H9 (cell line): Measurements from ENCODE around the gene DBNL. TPM values are rescaled to one million over a fixed set of nuclear protein-coding genes. Genes with fewer than 3 reads are reported as not detected.

Experiments
- DNase-seq: peaks from one replicate; pipeline ENCODE4 v3.0.0-alpha.2; 2017
- H2AFZ ChIP-seq: one replicate; pipeline ENCODE4 v1.6.1; 2013; ENCODE audit warnings: mild to moderate bottlenecking, low read length, control low read depth, moderate library complexity
- H2AK5ac ChIP-seq: 2 replicates; pipeline ENCODE4 v1.6.1; 2013; ENCODE audit warnings: low read length, control low read depth, mixed read lengths; ENCODE audit not compliant: insufficient read length
- H2BK120ac ChIP-seq: one replicate; pipeline ENCODE4 v1.6.1; 2013; ENCODE audit warnings: low read depth, mild to moderate bottlenecking, low read length, control low read depth, inconsistent platforms; ENCODE audit not compliant: poor library complexity, severe bottlenecking
- H2BK12ac ChIP-seq: 2 replicates; pipeline ENCODE4 v1.6.1; 2013; ENCODE audit warnings: low read length, control low read depth, mixed read lengths, low read depth; ENCODE audit not compliant: insufficient read length
- H2BK15ac ChIP-seq: 2 replicates; pipeline ENCODE4 v1.6.1; 2013; ENCODE audit warnings: low read depth, low read length, control low read depth
- H2BK20ac ChIP-seq: one replicate; pipeline ENCODE4 v1.6.1; 2013; ENCODE audit warnings: low read depth, mild to moderate bottlenecking, low read length, control low read depth, inconsistent platforms; ENCODE audit not compliant: poor library complexity, severe bottlenecking
- H2BK5ac ChIP-seq: 2 replicates; pipeline ENCODE4 v1.6.1; 2013; ENCODE audit warnings: low read length, control low read depth, mixed read lengths; ENCODE audit not compliant: insufficient read length
- H3K14ac ChIP-seq: 2 replicates; pipeline ENCODE4 v1.6.1; 2013; ENCODE audit warnings: low read length, control low read depth; ENCODE audit not compliant: insufficient read depth
- H3K18ac ChIP-seq: 2 replicates; pipeline ENCODE4 v1.6.1; 2013; ENCODE audit warnings: low read depth, mild to moderate bottlenecking, mixed read lengths, low read length, control low read depth; ENCODE audit not compliant: insufficient read length
- H3K23ac ChIP-seq: 2 replicates; pipeline ENCODE4 v1.6.1; 2013; ENCODE audit warnings: low read length, control low read depth, mixed read lengths, low read depth; ENCODE audit not compliant: insufficient read length
- H3K23me2 ChIP-seq: 2 replicates; pipeline ENCODE4 v1.6.1; 2013; ENCODE audit warnings: low read depth, mild to moderate bottlenecking, mixed read lengths, low read length, control low read depth; ENCODE audit not compliant: insufficient read length, poor library complexity, severe bottlenecking
- H3K27ac ChIP-seq: 2 replicates; pipeline ENCODE4 v1.5.1; 2013; ENCODE audit warnings: low read length, control low read depth, mixed read lengths, low read depth; ENCODE audit not compliant: insufficient read length
- H3K27me3 ChIP-seq: 2 replicates; pipeline ENCODE4 v1.6.1; 2013; ENCODE audit warnings: low read length, control low read depth, inconsistent platforms; ENCODE audit not compliant: insufficient read depth
- H3K4ac ChIP-seq: 2 replicates; pipeline ENCODE4 v1.6.1; 2013; ENCODE audit warnings: low read depth, mild to moderate bottlenecking, control low read depth, inconsistent platforms, low read length, moderate library complexity
- H3K4me1 ChIP-seq: 2 replicates; pipeline ENCODE4 v1.6.1; 2013; ENCODE audit warnings: low read length, control low read depth, inconsistent platforms; ENCODE audit not compliant: insufficient read depth
- H3K4me2 ChIP-seq: 2 replicates; pipeline ENCODE4 v1.6.1; 2013; ENCODE audit warnings: low read length, control low read depth, mixed read lengths; ENCODE audit not compliant: insufficient read length, insufficient read depth
- H3K56ac ChIP-seq: 2 replicates; pipeline ENCODE4 v1.6.1; 2013; ENCODE audit warnings: low read depth, mild to moderate bottlenecking, mixed read lengths, low read length, control low read depth; ENCODE audit not compliant: insufficient read length
- H3K79me1 ChIP-seq: 2 replicates; pipeline ENCODE4 v1.6.1; 2013; ENCODE audit warnings: low read depth, mild to moderate bottlenecking, moderate library complexity, low read length, control low read depth, inconsistent platforms; ENCODE audit not compliant: insufficient read depth, poor library complexity, severe bottlenecking
- H3K79me2 ChIP-seq: 2 replicates; pipeline ENCODE4 v1.6.1; 2013; ENCODE audit warnings: low read length, control low read depth, inconsistent platforms; ENCODE audit not compliant: insufficient read depth
- H3K9ac ChIP-seq: 2 replicates; pipeline ENCODE4 v1.6.1; 2013; ENCODE audit warnings: low read length, control low read depth, mixed read lengths; ENCODE audit not compliant: insufficient read length; ENCODE audit errors: extremely low read depth
- H3K9me3 ChIP-seq: one replicate; pipeline ENCODE4 v1.6.1; 2013; ENCODE audit warnings: low read depth, low read length, inconsistent platforms; ENCODE audit not compliant: control insufficient read depth
- H3T11ph ChIP-seq: one replicate; pipeline ENCODE4 v1.6.1; 2013; ENCODE audit warnings: mild to moderate bottlenecking, low read length, control low read depth, inconsistent platforms
- H4K20me1 ChIP-seq: one replicate; pipeline ENCODE4 v1.6.1; 2013; ENCODE audit not compliant: control insufficient read depth, insufficient read length, insufficient read depth
- H4K5ac ChIP-seq: 2 replicates; pipeline ENCODE4 v1.6.1; 2013; ENCODE audit warnings: low read depth, mild to moderate bottlenecking, mixed read lengths, low read length, control low read depth; ENCODE audit not compliant: insufficient read length
- H4K8ac ChIP-seq: replicated peaks from 2 replicates; pipeline ENCODE4 v1.6.1; 2013; ENCODE audit warnings: low read length, control low read depth, mixed read lengths, low read depth; ENCODE audit not compliant: insufficient read length
- H4K91ac ChIP-seq: 2 replicates; pipeline ENCODE4 v1.6.1; 2013; ENCODE audit warnings: low read depth, mild to moderate bottlenecking, moderate library complexity, mixed read lengths, low read length, control low read depth; ENCODE audit not compliant: insufficient read length
- H3K27ac Mint-ChIP-seq, 3 experiments: 2 replicates in 2 of 3; 3 replicates in 1 of 3; pipeline ENCODE4 v1.8.0; 2020 to 2021; ENCODE audit warnings: mixed read lengths in 3 of 3, mild to moderate bottlenecking in 1 of 3, moderate library complexity in 1 of 3
- H3K27me3 Mint-ChIP-seq: 2 replicates; pipeline ENCODE4 v1.8.0; 2021; ENCODE audit warnings: low read depth, mild to moderate bottlenecking, moderate library complexity, mixed read lengths
- H3K36me3 Mint-ChIP-seq, 3 experiments: 2 replicates in 2 of 3; 3 replicates in 1 of 3; pipeline ENCODE4 v1.8.0; 2020 to 2021; ENCODE audit warnings: low read depth in 3 of 3, mixed read lengths in 3 of 3; ENCODE audit not compliant: insufficient read depth in 1 of 3
- H3K4me1 Mint-ChIP-seq, 2 experiments: 2 replicates each; pipeline ENCODE4 v1.8.0; 2020; ENCODE audit warnings: mixed read lengths in 2 of 2
- H3K4me3 Mint-ChIP-seq, 2 experiments: 2 replicates in 1 of 2; 3 replicates in 1 of 2; pipeline ENCODE4 v1.8.0; 2020 to 2021; ENCODE audit warnings: mild to moderate bottlenecking in 2 of 2, mixed read lengths in 2 of 2, moderate library complexity in 1 of 2
- H3K9me3 Mint-ChIP-seq, 2 experiments: 2 replicates in 1 of 2; 3 replicates in 1 of 2; pipeline ENCODE4 v1.8.0; 2020; ENCODE audit warnings: mild to moderate bottlenecking in 2 of 2, mixed read lengths in 2 of 2, moderate library complexity in 1 of 2
- CTCF ChIP-seq: fragments of 200-600 bp; sonication (generic); conservative IDR thresholded peaks from 3 replicates; pipeline ENCODE4 v1.8.0; 2021; ENCODE audit warnings: antibody characterized with exemption, mild to moderate bottlenecking
- WGBS: extraction: QIAGEN DNeasy Blood & Tissue Kit; methylation state at CpG from one replicate; pipeline ENCODE4 v1.1.7; 2013; ENCODE audit warnings: missing lambda C conversion rate, low lambda C conversion rate, mixed read lengths; ENCODE audit not compliant: insufficient read length; ENCODE audit errors: extremely low coverage; 5-methylcytosine and 5-hydroxymethylcytosine counted together
- total RNA-seq: library from RNA; stranded (reverse); gene quantifications from 2 replicates; pipeline ENCODE4 v1.2.1, GENCODE V29; 2021

DBNL gene
- total RNA-seq, 1 experiment from 2014 or later = 51.3 TPM

GRCh38 chr7:44046321-44047061, 2.0 kb downstream of the DBNL start:
- Histone ChIP-seq H3K27ac (no peak overlapping the region), H3K9ac (no peak overlapping the region), H3K4ac (no peak overlapping the region), H4K8ac (no peak overlapping the region), H3K4me2 (no peak overlapping the region), H2BK12ac (no peak overlapping the region), H2BK15ac (no peak overlapping the region), H3K27me3 (no peaks in the 10 kb centered on the region), H3K23ac (no peak overlapping the region), H2BK120ac (no peak overlapping the region), H4K5ac (no peak overlapping the region), H4K91ac (no peak overlapping the region), H3T11ph (no peak overlapping the region), H3K4me1 (no peaks in the 10 kb centered on the region; the same call in 1 of the 2 replicates), H2AK5ac (no peak overlapping the region), H4K20me1 (no peaks in the 10 kb centered on the region), H3K9me3 (no peaks in the 10 kb centered on the region), H3K56ac (no peak overlapping the region), H2BK5ac (no peak overlapping the region), H3K23me2 (peaks cover 13% of the 10 kb centered on the region), H3K79me1 (no peaks in the 10 kb centered on the region), H3K18ac (no peak overlapping the region), H3K79me2 (peaks cover 2% of the 10 kb centered on the region; the same call in 1 of the 2 replicates), H2AFZ (no peak overlapping the region), H2BK20ac (no peak overlapping the region), H3K14ac (no peak overlapping the region)
- H3K4me1 Mint-ChIP-seq = peaks cover 14 to 17% of the 10 kb centered on the region in 2 experiments
- H3K36me3 Mint-ChIP-seq = peaks cover 1 to 19% (median 16%) of the 10 kb centered on the region in 3 experiments; a peak in 6 of 7 replicates
- H3K4me3 Mint-ChIP-seq = peak overlapping the region; percentile 84 to 87; a peak in 4 of 5 replicates
- H3K27ac Mint-ChIP-seq = no peak overlapping the region; a peak in 2 of 7 replicates
- no CpG with 5 or more reads among the region's 8 CpGs for WGBS
- no peak for DNase-seq
- TF ChIP-seq CTCF = no peak
- H3K9me3 Mint-ChIP-seq = peaks cover 2 to 3% of the 10 kb centered on the region in 2 experiments; a peak in 4 of 5 replicates
- peaks cover 11% of the 10 kb centered on the region for H3K27me3 Mint-ChIP-seq
